C4-2B (cell line): ENCODE results near the gene LETM1.

Source experiments
- ZFX ChIP-seq: fragments of 450-650 bp; IDR thresholded peaks from 2 replicates; pipeline ENCODE4 v1.6.1; 2017
- TF ChIP-seq, protein P1 (sequence below): fragments of 450-650 bp; conservative IDR thresholded peaks from 2 replicates; pipeline ENCODE4 v1.5.1; 2017; ENCODE audit warnings: mild to moderate bottlenecking

DNA sequence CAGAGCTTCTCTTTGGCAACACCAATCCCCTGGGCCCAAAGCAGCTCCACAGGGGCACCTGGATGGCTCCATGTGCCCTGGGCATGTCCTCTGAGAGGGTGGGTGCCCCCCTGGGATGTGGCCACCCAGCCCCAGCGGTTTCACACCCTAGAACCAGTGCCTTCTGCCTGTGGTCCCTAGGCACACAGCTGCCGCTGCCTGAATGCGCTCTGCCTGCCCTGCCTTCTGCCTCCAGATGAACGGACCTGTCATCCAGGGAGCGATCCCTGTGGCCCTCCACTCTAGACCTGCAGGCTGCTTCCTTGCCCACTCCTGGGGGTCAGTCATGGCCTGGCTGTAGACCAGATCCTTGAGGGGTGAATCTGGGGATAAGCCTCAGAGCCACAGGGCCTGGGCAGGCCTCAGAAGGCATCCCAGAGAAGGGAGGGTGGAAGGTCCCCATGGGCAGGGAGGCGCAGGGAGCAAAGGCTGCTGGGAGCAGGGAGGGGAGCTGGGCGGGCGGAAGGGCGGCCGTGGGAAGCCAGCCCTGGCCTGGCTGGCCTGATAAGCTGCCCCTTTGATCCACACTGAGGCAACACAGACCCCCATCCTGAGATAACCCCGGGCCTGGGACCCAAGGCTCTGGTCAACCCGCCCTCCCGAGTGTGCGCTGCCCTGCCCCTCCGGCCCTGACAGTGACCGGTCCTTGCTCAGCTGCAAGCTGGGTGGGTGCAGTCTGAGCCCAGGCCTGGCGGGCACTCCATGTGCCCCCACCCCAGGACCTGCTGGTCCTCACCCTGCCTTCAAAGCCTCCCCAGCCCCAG, 71.0 kb downstream of the LETM1 start:
- TF ChIP-seq, protein P1, sequence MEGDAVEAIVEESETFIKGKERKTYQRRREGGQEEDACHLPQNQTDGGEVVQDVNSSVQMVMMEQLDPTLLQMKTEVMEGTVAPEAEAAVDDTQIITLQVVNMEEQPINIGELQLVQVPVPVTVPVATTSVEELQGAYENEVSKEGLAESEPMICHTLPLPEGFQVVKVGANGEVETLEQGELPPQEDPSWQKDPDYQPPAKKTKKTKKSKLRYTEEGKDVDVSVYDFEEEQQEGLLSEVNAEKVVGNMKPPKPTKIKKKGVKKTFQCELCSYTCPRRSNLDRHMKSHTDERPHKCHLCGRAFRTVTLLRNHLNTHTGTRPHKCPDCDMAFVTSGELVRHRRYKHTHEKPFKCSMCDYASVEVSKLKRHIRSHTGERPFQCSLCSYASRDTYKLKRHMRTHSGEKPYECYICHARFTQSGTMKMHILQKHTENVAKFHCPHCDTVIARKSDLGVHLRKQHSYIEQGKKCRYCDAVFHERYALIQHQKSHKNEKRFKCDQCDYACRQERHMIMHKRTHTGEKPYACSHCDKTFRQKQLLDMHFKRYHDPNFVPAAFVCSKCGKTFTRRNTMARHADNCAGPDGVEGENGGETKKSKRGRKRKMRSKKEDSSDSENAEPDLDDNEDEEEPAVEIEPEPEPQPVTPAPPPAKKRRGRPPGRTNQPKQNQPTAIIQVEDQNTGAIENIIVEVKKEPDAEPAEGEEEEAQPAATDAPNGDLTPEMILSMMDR = no peak
- TF ChIP-seq ZFX = no peak
